NB4 (cell line): Measurements from ENCODE around the gene CHAF1A.

Experiments
- DNase-seq: peaks from one replicate; pipeline ENCODE4 v3.0.0; 2010; ENCODE audit warnings: low read depth
- H3K4me3 ChIP-seq: one replicate; pipeline ENCODE4 v1.5.1; 2011; ENCODE audit warnings: mild to moderate bottlenecking, low read depth, low read length, moderate library complexity
- MYC ChIP-seq: IDR thresholded peaks from 2 replicates; pipeline ENCODE4 v1.6.1; 2011; ENCODE audit warnings: low read depth, low read length
- POLR2A ChIP-seq: IDR thresholded peaks from 2 replicates; pipeline ENCODE4 v1.6.1; 2011; ENCODE audit warnings: mild to moderate bottlenecking; ENCODE audit not compliant: insufficient read length; ENCODE audit errors: extremely low read depth
- TF ChIP-seq, protein P1 (sequence below): IDR thresholded peaks from 2 replicates; pipeline ENCODE4 v1.6.1; 2011; ENCODE audit warnings: low read depth, low read length
- TF ChIP-seq, protein P2 (sequence below): IDR thresholded peaks from one replicate; pipeline ENCODE4 v1.5.1; 2012; ENCODE audit warnings: low read depth, low read length

Gene CHAF1A

GRCh38 chr19:4376671-4376990, 25.8 kb upstream of the CHAF1A start:
- DNase-seq: no peak
- no peak overlapping the region for H3K4me3 ChIP-seq
- TF ChIP-seq MYC: no peak
- TF ChIP-seq, protein P1, sequence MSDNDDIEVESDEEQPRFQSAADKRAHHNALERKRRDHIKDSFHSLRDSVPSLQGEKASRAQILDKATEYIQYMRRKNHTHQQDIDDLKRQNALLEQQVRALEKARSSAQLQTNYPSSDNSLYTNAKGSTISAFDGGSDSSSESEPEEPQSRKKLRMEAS: no peak
- TF ChIP-seq, protein P2, sequence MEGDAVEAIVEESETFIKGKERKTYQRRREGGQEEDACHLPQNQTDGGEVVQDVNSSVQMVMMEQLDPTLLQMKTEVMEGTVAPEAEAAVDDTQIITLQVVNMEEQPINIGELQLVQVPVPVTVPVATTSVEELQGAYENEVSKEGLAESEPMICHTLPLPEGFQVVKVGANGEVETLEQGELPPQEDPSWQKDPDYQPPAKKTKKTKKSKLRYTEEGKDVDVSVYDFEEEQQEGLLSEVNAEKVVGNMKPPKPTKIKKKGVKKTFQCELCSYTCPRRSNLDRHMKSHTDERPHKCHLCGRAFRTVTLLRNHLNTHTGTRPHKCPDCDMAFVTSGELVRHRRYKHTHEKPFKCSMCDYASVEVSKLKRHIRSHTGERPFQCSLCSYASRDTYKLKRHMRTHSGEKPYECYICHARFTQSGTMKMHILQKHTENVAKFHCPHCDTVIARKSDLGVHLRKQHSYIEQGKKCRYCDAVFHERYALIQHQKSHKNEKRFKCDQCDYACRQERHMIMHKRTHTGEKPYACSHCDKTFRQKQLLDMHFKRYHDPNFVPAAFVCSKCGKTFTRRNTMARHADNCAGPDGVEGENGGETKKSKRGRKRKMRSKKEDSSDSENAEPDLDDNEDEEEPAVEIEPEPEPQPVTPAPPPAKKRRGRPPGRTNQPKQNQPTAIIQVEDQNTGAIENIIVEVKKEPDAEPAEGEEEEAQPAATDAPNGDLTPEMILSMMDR: no peak
- no peak for TF ChIP-seq POLR2A

DNA sequence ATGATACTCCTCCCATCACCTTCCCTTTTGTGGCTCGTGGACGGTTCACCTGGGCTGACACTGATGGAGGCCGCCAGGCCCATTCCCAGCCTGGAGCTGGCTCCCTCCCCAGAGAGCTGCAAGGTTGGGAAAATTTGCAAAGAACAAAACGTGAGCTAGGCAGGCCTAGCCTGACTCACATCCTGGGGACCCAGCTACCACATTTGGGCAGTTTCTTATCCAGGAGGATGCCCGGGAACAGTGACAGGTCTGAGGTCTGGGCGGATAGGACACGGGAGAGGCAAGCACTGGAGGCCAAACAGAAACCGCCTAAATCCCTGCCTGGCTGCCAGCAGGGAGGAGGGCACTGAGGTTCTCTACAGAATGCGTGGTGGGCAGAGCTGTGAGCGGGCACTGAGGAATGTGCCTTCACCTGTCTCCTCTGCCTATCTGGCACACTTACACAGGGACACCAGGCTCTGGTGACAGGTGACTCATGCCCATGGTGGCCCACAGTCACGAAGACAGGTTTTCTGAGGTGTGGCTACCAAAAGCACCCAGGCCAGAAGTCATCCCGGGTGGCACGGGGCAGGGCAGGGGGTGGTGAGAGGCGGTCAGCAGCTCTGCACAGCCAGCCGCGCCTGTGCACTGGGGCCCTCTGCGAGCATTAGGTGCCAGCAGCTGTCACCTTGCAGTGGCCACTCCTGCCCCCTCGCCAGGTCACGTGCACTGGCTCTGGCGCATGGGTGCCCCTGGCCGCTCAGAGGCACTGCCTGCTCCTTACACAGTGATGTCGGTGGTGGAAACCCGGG, 25.3 kb upstream of the CHAF1A start:
- H3K4me3 ChIP-seq: no peak overlapping the region
- DNase-seq: no peak
- no peak for TF ChIP-seq POLR2A
- TF ChIP-seq, protein P1: no peak
- TF ChIP-seq, protein P2: no peak
- no peak for TF ChIP-seq MYC

- no peak for DNase-seq
- TF ChIP-seq, protein P1: no peak
- no peak for TF ChIP-seq POLR2A
- TF ChIP-seq MYC: no peak
- TF ChIP-seq, protein P2: no peak
- H3K4me3 ChIP-seq: no peak overlapping the region
Observed at GRCh38 chr19:4378886-4379285, 23.6 kb upstream of the CHAF1A start.

DNA sequence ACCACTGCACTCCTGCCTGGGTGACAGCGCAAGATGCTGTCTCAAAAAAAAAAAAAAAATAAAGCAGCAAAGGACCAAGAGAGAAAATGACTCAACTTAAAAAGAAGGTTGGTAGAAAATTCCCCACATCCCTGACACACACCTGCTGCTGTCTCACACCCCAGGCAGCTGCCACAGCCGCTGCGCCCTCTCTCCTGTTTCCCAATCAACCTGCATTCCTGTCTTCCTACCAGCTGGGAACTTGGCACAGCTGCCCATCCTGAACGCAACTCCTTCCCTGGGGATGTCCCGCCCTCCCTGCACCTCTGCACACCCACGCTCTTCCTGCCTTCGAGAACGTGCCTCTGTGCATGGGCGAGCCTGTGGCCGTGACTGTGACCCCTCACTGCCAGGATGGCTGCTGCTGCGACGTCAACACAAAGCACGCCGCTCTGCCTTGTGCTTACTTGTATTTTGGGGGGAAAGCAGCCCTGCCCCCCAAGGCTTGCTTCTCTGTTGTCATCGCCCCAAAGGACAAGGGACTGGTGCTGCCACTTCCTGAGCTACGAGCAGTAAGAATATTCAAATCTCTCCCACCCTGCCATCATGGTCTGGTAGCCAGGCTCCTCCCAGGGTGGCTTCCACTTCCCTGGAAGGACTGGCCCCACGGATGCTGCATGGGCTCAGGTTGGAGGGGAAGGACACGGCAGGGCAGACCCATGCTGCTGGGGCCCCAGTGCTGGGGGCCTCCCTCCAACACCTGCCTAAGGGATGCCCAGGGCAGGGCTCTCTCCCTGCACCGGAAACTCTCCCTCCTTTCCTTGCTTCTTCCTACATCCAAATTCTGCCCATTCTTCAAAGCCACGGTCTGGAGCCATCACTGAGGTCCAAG, 22.8 kb upstream of the CHAF1A start:
- no peak overlapping the region for H3K4me3 ChIP-seq
- no peak for DNase-seq
- TF ChIP-seq POLR2A: no peak
- TF ChIP-seq, protein P2: no peak
- TF ChIP-seq MYC: no peak
- TF ChIP-seq, protein P1: no peak

GRCh38 chr19:4380254-4380727, 22.1 kb upstream of the CHAF1A start:
- TF ChIP-seq, protein P2: no peak
- TF ChIP-seq, protein P1: no peak
- TF ChIP-seq POLR2A (no peak), MYC (no peak)
- no peak for DNase-seq
- H3K4me3 ChIP-seq: no peak overlapping the region
